ENCODE data around the gene FOXI2. TPM values are rescaled to one million over a fixed set of nuclear protein-coding genes. Genes with fewer than 3 reads are reported as not detected.

FOXI2 gene
- total RNA-seq, 4 donors from 2014 or later: 0.13 to 0.77 (median 0.73) TPM; not detected in 1

DNA sequence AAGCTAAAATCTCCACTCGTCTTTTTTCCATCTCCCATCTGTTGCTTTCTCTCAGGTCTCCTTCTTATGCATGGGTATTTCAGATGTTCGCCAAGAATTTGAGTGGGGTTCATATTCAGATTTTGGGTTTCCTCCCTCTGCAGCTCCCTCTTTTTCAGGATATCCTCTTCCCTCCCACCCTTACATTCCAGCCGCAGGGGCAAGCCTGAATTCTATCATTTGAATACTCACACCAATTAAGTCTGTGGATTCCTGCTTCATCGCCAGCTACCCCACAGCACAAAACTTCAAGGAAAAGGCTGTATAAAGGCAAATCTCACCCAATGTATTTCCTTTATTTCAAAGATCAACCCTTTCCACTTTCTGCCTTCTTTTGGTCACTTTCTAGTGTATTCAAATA, 41.6 kb upstream of the FOXI2 start:
- H3K27me3 ChIP-seq: peaks cover 11% of the 10 kb centered on the region
- no peak overlapping the region for H3K4me3 ChIP-seq
- H3K4me1 ChIP-seq: no peaks in the 10 kb centered on the region
- WGBS, 2 donors (ENCODE audit: low coverage in 1 of 2): 34 to 39% methylated on average over 4 of the region's 4 CpGs
- H3K27ac ChIP-seq: no peak overlapping the region
- ATAC-seq: no peak
- no peaks in the 10 kb centered on the region for H3K36me3 ChIP-seq
- H3K9me3 ChIP-seq: no peaks in the 10 kb centered on the region
- no peak for TF ChIP-seq POLR2AphosphoS5 (IDR thresholded peaks at IDR 0.05)
- no peak for TF ChIP-seq EP300 (IDR thresholded peaks at IDR 0.05)
- no peak for TF ChIP-seq POLR2A (IDR thresholded peaks at IDR 0.05)

DNA sequence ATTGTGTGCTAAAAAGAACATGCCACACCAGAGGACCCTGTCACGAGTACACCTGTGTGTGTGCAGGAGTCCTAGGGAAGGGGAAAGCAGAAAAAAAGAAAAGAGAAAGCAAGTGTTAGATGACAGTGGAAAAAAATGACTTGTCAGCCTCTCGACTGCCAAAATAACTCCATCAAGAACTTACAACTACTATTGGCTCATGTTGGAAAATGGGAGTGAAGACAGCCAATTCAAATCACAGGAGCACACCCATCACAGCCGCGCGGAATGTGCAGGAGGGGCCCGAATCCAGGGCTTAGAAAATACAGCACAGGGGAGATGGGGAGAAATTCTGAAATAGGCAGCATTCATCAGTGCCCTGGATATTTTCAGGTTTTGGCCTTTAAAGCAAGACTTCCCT, 38.1 kb upstream of the FOXI2 start:
- 62 to 78% methylated on average over 6 of the region's 6 CpGs for WGBS, 2 donors (ENCODE audit: low coverage in 1 of 2)

GRCh38 chr10:127699311-127699710, 37.7 kb upstream of the FOXI2 start:
- no peak overlapping the region for H3K4me3 ChIP-seq
- peaks cover 0 to 10% (median 0%) of the 10 kb centered on the region in 3 donors for H3K9me3 ChIP-seq
- no peak for ATAC-seq
- WGBS, 2 donors (ENCODE audit: low coverage in 1 of 2): 70 to 75% methylated on average over 7 of the region's 8 CpGs
- peaks cover 27% of the 10 kb centered on the region for H3K27me3 ChIP-seq
- no peaks in the 10 kb centered on the region for H3K36me3 ChIP-seq
- H3K27ac ChIP-seq: no peak overlapping the region
- no peaks in the 10 kb centered on the region for H3K4me1 ChIP-seq
- no peak for TF ChIP-seq EP300 (IDR thresholded peaks at IDR 0.05)
- TF ChIP-seq CTCF (IDR thresholded peaks at IDR 0.05): no peak
- no peak for TF ChIP-seq POLR2AphosphoS5 (IDR thresholded peaks at IDR 0.05)
- no peak for TF ChIP-seq POLR2A (IDR thresholded peaks at IDR 0.05)

More for the DNA sequence above, 38.1 kb upstream of the FOXI2 start:
- Histone ChIP-seq H3K4me1 (no peaks in the 10 kb centered on the region), H3K9me3 (peaks cover 0 to 7% (median 0%) of the 10 kb centered on the region in 3 donors), H3K27ac (no peak overlapping the region), H3K27me3 (peaks cover 27% of the 10 kb centered on the region), H3K4me3 (no peak overlapping the region), H3K36me3 (no peaks in the 10 kb centered on the region)
- no peak for ATAC-seq
- TF ChIP-seq POLR2AphosphoS5 (IDR thresholded peaks at IDR 0.05) (no peak), POLR2A (IDR thresholded peaks at IDR 0.05) (no peak), EP300 (IDR thresholded peaks at IDR 0.05) (no peak), CTCF (IDR thresholded peaks at IDR 0.05) (no peak)

DNA sequence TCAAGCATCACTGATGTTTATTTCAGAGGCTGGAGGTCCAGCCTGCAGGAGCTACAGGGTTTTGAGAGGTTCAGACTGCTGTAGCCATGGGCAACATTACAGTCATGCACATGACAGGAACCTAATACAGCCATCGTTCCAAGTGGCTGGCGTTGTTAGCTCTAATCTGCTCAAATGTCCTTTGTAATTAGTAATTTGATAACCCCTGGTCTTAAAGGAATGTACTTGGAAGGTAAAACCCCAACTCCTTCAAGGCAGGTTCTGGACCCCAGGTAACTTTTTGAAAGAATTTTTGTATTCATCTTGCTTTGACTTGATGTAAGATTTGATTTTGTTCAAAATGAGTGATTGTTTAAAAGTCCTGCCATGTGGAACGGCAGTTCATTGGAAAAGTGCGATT, 34.7 kb upstream of the FOXI2 start:
- H3K36me3 ChIP-seq: no peaks in the 10 kb centered on the region
- H3K4me1 ChIP-seq: no peaks in the 10 kb centered on the region
- TF ChIP-seq CTCF (IDR thresholded peaks at IDR 0.05): no peak
- no peak for TF ChIP-seq EP300 (IDR thresholded peaks at IDR 0.05)
- no peak for TF ChIP-seq POLR2A (IDR thresholded peaks at IDR 0.05)
- TF ChIP-seq POLR2AphosphoS5 (IDR thresholded peaks at IDR 0.05): no peak
- 34 to 48% methylated on average over 3 to 4 of the region's 4 CpGs for WGBS, 2 donors (ENCODE audit: low coverage in 1 of 2)
- no peak overlapping the region for H3K27ac ChIP-seq
- ATAC-seq: no peak
- peaks cover 0 to 12% (median 0%) of the 10 kb centered on the region in 3 donors for H3K9me3 ChIP-seq
- H3K27me3 ChIP-seq: peaks cover 20% of the 10 kb centered on the region
- H3K4me3 ChIP-seq: no peak overlapping the region

DNA sequence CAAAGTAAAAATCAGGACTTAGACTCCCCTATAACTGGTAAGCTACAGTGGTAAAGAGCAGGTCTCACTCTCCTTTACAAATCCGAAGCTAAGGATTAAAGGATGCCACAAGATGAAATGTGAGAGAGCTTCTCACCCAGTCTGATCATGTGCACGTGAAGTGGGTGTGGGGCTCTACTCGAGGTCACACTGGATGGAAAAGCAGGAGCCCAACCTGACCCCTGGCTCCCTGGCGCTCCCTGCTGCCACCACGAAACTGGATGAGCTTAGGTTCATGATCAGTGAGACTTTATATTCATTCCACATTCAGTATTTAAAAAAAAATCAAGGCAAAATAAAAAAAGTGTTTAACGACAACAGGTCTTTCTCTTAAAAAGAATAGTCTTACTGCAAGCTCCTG, 21.7 kb upstream of the FOXI2 start:
- WGBS, 2 donors (ENCODE audit: low coverage in 1 of 2): 43 to 47% methylated on average over 4 to 5 of the region's 6 CpGs
- H3K4me3 ChIP-seq: no peak overlapping the region
- no peaks in the 10 kb centered on the region for H3K9me3 ChIP-seq
- H3K36me3 ChIP-seq: no peaks in the 10 kb centered on the region
- H3K27me3 ChIP-seq: peaks cover 3% of the 10 kb centered on the region
- no peaks in the 10 kb centered on the region for H3K4me1 ChIP-seq
- no peak overlapping the region for H3K27ac ChIP-seq
- TF ChIP-seq CTCF (IDR thresholded peaks at IDR 0.05) (no peak), POLR2AphosphoS5 (IDR thresholded peaks at IDR 0.05) (no peak), POLR2A (IDR thresholded peaks at IDR 0.05) (no peak), EP300 (IDR thresholded peaks at IDR 0.05) (no peak)
- no peak for ATAC-seq
